CD4-positive, alpha-beta T cell treated with Interleukin-10 for 1 hour (primary cell): ENCODE data around the gene GABPB2.
A peak's percentile ranks its signal among the peaks of the same experiment; 100 is the strongest.
"Not testable (repeated sequence)": the region's sequence is repeated elsewhere in the genome, so short reads cannot be mapped to it uniquely, and the experiment has no call there.

Source experiments
- DNase-seq: peaks from one replicate; pipeline ENCODE4 v3.0.0-alpha.2; 2020

The GABPB2 gene

GRCh38 chr1:151060007-151060656 is 10.4 kb upstream of the GABPB2 start, which contains the start of gene MLLT11:
Gene MLLT11 (plus strand): TSS chr1:151060397. CDS start chr1:151067225, 6,828 bp downstream.
- no peak for DNase-seq

GRCh38 chr1:151060657-151061421 is 9.7 kb upstream of the GABPB2 start:
- DNase-seq, result no peak

- no peak for DNase-seq
Measured at GRCh38 chr1:151061704-151062103, 8.9 kb upstream of the GABPB2 start.

- DNase-seq, result no peak
Measured at GRCh38 chr1:151062741-151063371, 7.7 kb upstream of the GABPB2 start.

GRCh38 chr1:151065089-151065645 is 5.4 kb upstream of the GABPB2 start:
- no peak for DNase-seq

GRCh38 chr1:151067185-151067584 is 3.4 kb upstream of the GABPB2 start:
- DNase-seq, result no peak

- no peak for DNase-seq
Measured at GRCh38 chr1:151069103-151069486, 1.5 kb upstream of the GABPB2 start.

GRCh38 chr1:151072224-151072623 is 1.7 kb downstream of the GABPB2 start:
- DNase-seq, result no peak

- DNase-seq, result no peak
Measured at GRCh38 chr1:151085953-151086559, 15.5 kb downstream of the GABPB2 start.

GRCh38 chr1:151097426-151097825 is 26.9 kb downstream of the GABPB2 start:
- DNase-seq, result not testable (repeated sequence)

GRCh38 chr1:151098126-151098525 is 27.6 kb downstream of the GABPB2 start:
- DNase-seq, result no peak

GRCh38 chr1:151104630-151105029 is 34.1 kb downstream of the GABPB2 start:
- DNase-seq, result no peak

- DNase-seq, result no peak
Measured at GRCh38 chr1:151106894-151107293, 36.3 kb downstream of the GABPB2 start.

- DNase-seq, result no peak
Measured at GRCh38 chr1:151108331-151108730, 37.8 kb downstream of the GABPB2 start.

- no peak for DNase-seq
Measured at GRCh38 chr1:151113877-151114276, 43.3 kb downstream of the GABPB2 start.

- DNase-seq, result no peak
Measured at GRCh38 chr1:151124763-151125403, 54.3 kb downstream of the GABPB2 start.

GRCh38 chr1:151128800-151129199 is 58.2 kb downstream of the GABPB2 start:
- DNase-seq, result no peak

- peak; percentile 79 for DNase-seq
Measured at GRCh38 chr1:151130987-151131586, 60.5 kb downstream of the GABPB2 start.

GRCh38 chr1:151131701-151132334 is 61.3 kb downstream of the GABPB2 start:
- no peak for DNase-seq

GRCh38 chr1:151132335-151133017 is 61.9 kb downstream of the GABPB2 start:
- no peak for DNase-seq
